IMR-90 (cell line): ENCODE results near the gene BLVRB. TPM values are rescaled to one million over a fixed set of nuclear protein-coding genes. Genes with fewer than 3 reads are reported as not detected.

Experiments
- ATAC-seq: fragments of 200-7000 bp; cut with Tn5 transposase; 2 replicates; pipeline ENCODE4 v1.9.1; 2020; ENCODE audit warnings: low read depth, mild to moderate bottlenecking, moderate library complexity
- BruUV-seq: library from RNA; stranded (reverse); fragments of 400-500 nt; replicated peaks from 2 replicates; lab custom pipeline; 2021; lab: Mats Ljungman, UMichigan
- CTCF ChIA-PET: fragments of 300-600 bp; formaldehyde crosslinking; extraction: SDS; loops from one replicate; lab custom pipeline; 2021; ENCODE audit warnings: antibody characterized with exemption; lab: Yijun Ruan, JAX
- POLR2A ChIA-PET: fragments of 300-600 bp; sonication (Branson Sonifier 250); formaldehyde crosslinking; loops from one replicate; lab custom pipeline; 2022; ENCODE audit warnings: antibody characterized with exemption; ENCODE audit not compliant: unreplicated experiment; lab: Charles Lee
- DNase-seq: peaks from one replicate; pipeline ENCODE4 v3.0.0; 2013
- H2AFZ ChIP-seq: replicated peaks from 2 replicates; pipeline ENCODE3; 2013; ENCODE audit warnings: low read length, mild to moderate bottlenecking; ENCODE audit not compliant: poor library complexity
- H2AK5ac ChIP-seq: 2 replicates; pipeline ENCODE4 v1.6.1; 2013; ENCODE audit warnings: low read depth, low read length, inconsistent platforms
- H2AK9ac ChIP-seq: replicated peaks from 2 replicates; pipeline ENCODE3; 2013; ENCODE audit warnings: mild to moderate bottlenecking, low read depth, low read length, moderate library complexity; ENCODE audit not compliant: poor library complexity
- H2BK120ac ChIP-seq: 2 replicates; pipeline ENCODE4 v1.6.1; 2013; ENCODE audit warnings: low read depth, low read length, inconsistent platforms
- H2BK15ac ChIP-seq: 3 replicates; pipeline ENCODE4 v1.6.1; 2013; ENCODE audit warnings: low read depth, low read length, inconsistent platforms
- H2BK20ac ChIP-seq: 2 replicates; pipeline ENCODE4 v1.6.1; 2013; ENCODE audit warnings: low read depth, mild to moderate bottlenecking, inconsistent platforms, low read length, moderate library complexity
- H2BK5ac ChIP-seq: 2 replicates; pipeline ENCODE4 v1.6.1; 2013; ENCODE audit warnings: mild to moderate bottlenecking, low read depth, low read length, inconsistent platforms; ENCODE audit not compliant: poor library complexity, severe bottlenecking
- H3K14ac ChIP-seq: replicated peaks from 2 replicates; pipeline ENCODE4 v1.6.1; 2013; ENCODE audit warnings: low read depth, low read length, inconsistent platforms
- H3K18ac ChIP-seq: 2 replicates; pipeline ENCODE4 v1.6.1; 2013; ENCODE audit warnings: low read depth, low read length, control low read depth
- H3K23ac ChIP-seq: 2 replicates; pipeline ENCODE4 v1.6.1; 2013; ENCODE audit warnings: low read depth, low read length, inconsistent platforms
- H3K27ac ChIP-seq: 2 replicates; pipeline ENCODE4 v1.5.1; 2013; ENCODE audit warnings: mild to moderate bottlenecking, control low read depth, low read length; ENCODE audit not compliant: insufficient read depth
- H3K27me3 ChIP-seq: 2 replicates; pipeline ENCODE4 v1.6.1; 2013; ENCODE audit warnings: low read length; ENCODE audit not compliant: control insufficient read depth, insufficient read depth
- H3K36me3 ChIP-seq: 2 replicates; pipeline ENCODE4 v1.6.1; 2013; ENCODE audit warnings: low read length, mixed read lengths; ENCODE audit not compliant: control insufficient read depth, insufficient read depth
- H3K4ac ChIP-seq: 2 replicates; pipeline ENCODE4 v1.6.1; 2013; ENCODE audit warnings: low read depth, low read length, inconsistent platforms
- H3K4me1 ChIP-seq: 2 replicates; pipeline ENCODE4 v1.6.1; 2013; ENCODE audit warnings: low read length, mixed read lengths; ENCODE audit not compliant: control insufficient read depth, insufficient read depth
- H3K4me2 ChIP-seq: 2 replicates; pipeline ENCODE4 v1.6.1; 2013; ENCODE audit warnings: low read depth, mild to moderate bottlenecking, control low read depth, low read length, moderate library complexity
- H3K4me3 ChIP-seq: 2 replicates; pipeline ENCODE4 v1.5.1; 2013; ENCODE audit warnings: low read depth, mild to moderate bottlenecking, control low read depth, low read length, moderate library complexity; ENCODE audit not compliant: insufficient read depth
- H3K56ac ChIP-seq: 2 replicates; pipeline ENCODE4 v1.6.1; 2013; ENCODE audit warnings: low read length, inconsistent platforms; ENCODE audit not compliant: insufficient read depth; ENCODE audit errors: extremely low read depth
- H3K79me1 ChIP-seq, 2 experiments: 2 replicates each; pipeline ENCODE4 v1.6.1; 2013; ENCODE audit warnings: low read length in 2 of 2, inconsistent platforms in 1 of 2, low read depth in 1 of 2
- H3K9ac ChIP-seq: 2 replicates; pipeline ENCODE4 v1.6.1; 2013; ENCODE audit warnings: low read depth, low read length, control low read depth
- H3K9me1 ChIP-seq: 2 replicates; pipeline ENCODE4 v1.6.1; 2013; ENCODE audit warnings: low read length, inconsistent platforms; ENCODE audit not compliant: insufficient read depth
- H3K9me3 ChIP-seq: 2 replicates; pipeline ENCODE4 v1.6.1; 2013; ENCODE audit warnings: low read length; ENCODE audit not compliant: control insufficient read depth, insufficient read depth
- H4K20me1 ChIP-seq: 2 replicates; pipeline ENCODE4 v1.6.1; 2013; ENCODE audit warnings: low read length, inconsistent platforms; ENCODE audit not compliant: insufficient read depth
- H4K5ac ChIP-seq: 2 replicates; pipeline ENCODE4 v1.6.1; 2013; ENCODE audit warnings: mild to moderate bottlenecking, low read depth, low read length, control low read depth
- H4K8ac ChIP-seq, 2 experiments: 2 replicates each; pipeline ENCODE4 v1.6.1; 2013; ENCODE audit warnings: low read depth in 2 of 2, low read length in 2 of 2, control low read depth in 1 of 2, inconsistent platforms in 1 of 2
- H4K91ac ChIP-seq: 2 replicates; pipeline ENCODE4 v1.6.1; 2013; ENCODE audit warnings: low read depth, low read length, inconsistent platforms; ENCODE audit not compliant: insufficient read depth
- BHLHE40 ChIP-seq: fragments of 150-350 bp; IDR thresholded peaks from 2 replicates; pipeline ENCODE4 v1.6.1; 2016; ENCODE audit warnings: mild to moderate bottlenecking, low read depth, low read length
- CHD1 ChIP-seq: IDR thresholded peaks from 2 replicates; pipeline ENCODE4 v1.6.1; 2012; ENCODE audit warnings: low read depth, low read length, improper control_type of control experiment
- CTCF ChIP-seq: conservative IDR thresholded peaks from 2 replicates; pipeline ENCODE4 v1.5.1; 2012; ENCODE audit warnings: mild to moderate bottlenecking, low read depth, low read length, improper control_type of control experiment
- FOS ChIP-seq: fragments of 150-350 bp; IDR thresholded peaks from 2 replicates; pipeline ENCODE4 v1.6.1; 2016; ENCODE audit warnings: low read depth, low read length
- MAFK ChIP-seq: IDR thresholded peaks from 2 replicates; pipeline ENCODE4 v1.6.1; 2012; ENCODE audit warnings: low read depth, low read length, improper control_type of control experiment
- MAZ ChIP-seq: IDR thresholded peaks from 2 replicates; pipeline ENCODE4 v1.6.1; 2012; ENCODE audit warnings: low read depth, mild to moderate bottlenecking, low read length, improper control_type of control experiment, moderate library complexity, borderline replicate concordance
- NFE2L2 ChIP-seq: fragments of 150-350 bp; IDR thresholded peaks from 2 replicates; pipeline ENCODE4 v1.6.1; 2016; ENCODE audit warnings: low read depth, mild to moderate bottlenecking, low read length
- POLR2A ChIP-seq: IDR thresholded peaks from 2 replicates; pipeline ENCODE4 v1.6.1; 2012; ENCODE audit warnings: mild to moderate bottlenecking, low read depth, low read length
- RAD21 ChIP-seq: IDR thresholded peaks from 2 replicates; pipeline ENCODE4 v1.6.1; 2012; ENCODE audit warnings: low read length, improper control_type of control experiment
- RFX5 ChIP-seq: IDR thresholded peaks from 2 replicates; pipeline ENCODE4 v1.8.0; 2012; ENCODE audit warnings: low read depth, mild to moderate bottlenecking, low read length, moderate library complexity
- SMC3 ChIP-seq: fragments of 150-350 bp; IDR thresholded peaks from 2 replicates; pipeline ENCODE4 v1.6.1; 2016; ENCODE audit warnings: low read depth, mild to moderate bottlenecking, antibody characterized with exemption, low read length, moderate library complexity
- USF2 ChIP-seq: fragments of 150-350 bp; IDR thresholded peaks from 2 replicates; pipeline ENCODE4 v1.6.1; 2017; ENCODE audit warnings: mild to moderate bottlenecking, antibody characterized with exemption, low read length, low read depth
- WGBS, 2 experiments: methylation state at CpG; one replicate each; pipeline versions ENCODE4 v1.1.5 to v1.1.7; 2013; ENCODE audit warnings: missing lambda C conversion rate in 2 of 2; ENCODE audit not compliant: insufficient read length in 1 of 2; ENCODE audit errors: extremely low coverage in 2 of 2; 5-methylcytosine and 5-hydroxymethylcytosine counted together
- dilution Hi-C: fragments of 300-500 bp; cut with HindIII; formaldehyde crosslinking; loops from one replicate; pipeline ENCODE4 v1.14.3; 2018; ENCODE audit warnings: low sequenced_read_pairs; ENCODE audit not compliant: unreplicated experiment
- in situ Hi-C: fragments of 300-500 bp; cut with MboI; formaldehyde crosslinking; loops from 3 replicates; pipeline ENCODE4 v1.14.3; 2019; ENCODE audit warnings: low sequenced_read_pairs, inconsistent platforms, mixed read lengths
- intact Hi-C: fragments of 100-400 bp; cut with micrococcal nuclease; formaldehyde crosslinking; loops from 2 replicates; pipeline ENCODE4 v1.10.0; 2022
- polyA plus RNA-seq, 3 experiments: library from polyadenylated mRNA; depleted of rRNA; stranded (reverse); fragments of >200 nt; gene quantifications; 2 replicates each; pipeline ENCODE4 v1.2.3, GENCODE V29; 2012; ENCODE audit warnings: low replicate concordance in 1 of 3
- total RNA-seq: library from RNA; depleted of rRNA; stranded (reverse); fragments of >200 nt; gene quantifications from 2 replicates; pipeline ENCODE4 v1.2.3, GENCODE V29; 2012

The BLVRB gene
- total and polyA plus RNA-seq, 2 of the 4 experiments (the other 2 are of a cell fraction) = 65.2 to 102 TPM

DNA sequence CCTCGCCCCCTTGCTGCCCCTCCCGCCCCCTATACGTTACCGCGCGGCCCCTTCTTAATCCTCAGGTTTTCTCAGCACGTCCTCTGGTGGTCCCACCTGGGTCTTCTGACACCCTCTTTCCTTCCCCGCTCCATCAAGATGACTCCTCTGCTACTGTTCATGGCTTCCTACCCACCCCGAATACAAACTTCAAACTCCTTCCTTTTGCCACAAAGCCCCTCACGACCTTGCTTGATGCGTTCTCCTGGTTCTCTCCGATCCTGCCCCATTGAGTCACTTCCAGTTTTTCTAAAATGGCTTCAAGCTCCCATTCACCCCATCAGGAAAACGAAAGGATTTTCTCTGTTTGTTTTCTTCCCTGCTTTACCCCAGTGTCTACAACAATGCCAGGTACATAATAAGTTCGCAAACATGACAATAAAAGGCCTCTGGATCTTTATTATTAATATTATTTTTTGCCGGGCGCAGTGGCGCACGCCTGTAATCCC is 20.7 kb downstream of the BLVRB start:
- peak overlapping the region; percentile 86 for H2AK5ac ChIP-seq
- ChIA-PET CTCF (interaction anchor here (0.6 kb wide), 1 partner anchor 544 kb away, joined by 3 read pairs; no protein-coding TSS in a partner anchor), POLR2A (no interaction called here)
- peak overlapping the region; percentile 83 for H3K9ac ChIP-seq
- no peaks in the 10 kb centered on the region for H3K9me3 ChIP-seq
- peak overlapping the region; percentile 16; the same call in 1 of the 3 replicates for H2BK15ac ChIP-seq
- peak overlapping the region; percentile 61 for H3K23ac ChIP-seq
- ATAC-seq = no peak
- H3K4me2 ChIP-seq = peak overlapping the region; percentile 92
- peak overlapping the region; percentile 80 for H2BK5ac ChIP-seq
- H2AFZ ChIP-seq = peak overlapping the region; percentile 100
- H3K27ac ChIP-seq = peak overlapping the region; percentile 76
- peak overlapping the region; percentile 88 for H3K4ac ChIP-seq
- WGBS, 2 experiments = 10% methylated on average over 10 of the region's 18 CpGs; no CpG with 5 or more reads in 1 of the 2 experiments
- no peaks in the 10 kb centered on the region for H3K27me3 ChIP-seq
- in situ Hi-C loops (no loop called here), intact Hi-C loops (loop anchor here (5.0 kb wide), 3 partner anchors 98 to 202 kb away; partner anchors contain the start of genes C19orf47 and PLD3), dilution Hi-C loops (no loop called here)
- no peak overlapping the region for H2BK20ac ChIP-seq
- peaks cover 25% of the 10 kb centered on the region for H3K36me3 ChIP-seq
- H4K91ac ChIP-seq = peak overlapping the region; percentile 35
- DNase-seq = no peak
- peak overlapping the region; percentile 62 to 97 for H4K8ac ChIP-seq
- peak overlapping the region; percentile 54 for H4K5ac ChIP-seq
- no TSS peak for BruUV-seq
- H3K4me1 ChIP-seq = peaks cover 2% of the 10 kb centered on the region
- TF ChIP-seq FOS = no peak
- no peak for TF ChIP-seq POLR2A
- TF ChIP-seq CHD1 = no peak
- TF ChIP-seq RFX5 = no peak
- TF ChIP-seq MAZ = no peak
- no peak for TF ChIP-seq BHLHE40
- no peak for TF ChIP-seq NFE2L2
- peak; percentile 38 for TF ChIP-seq CTCF
- peak; percentile 32; the same call in 1 of the 2 replicates for TF ChIP-seq RAD21
- TF ChIP-seq MAFK = no peak
- TF ChIP-seq SMC3 = no peak
- TF ChIP-seq USF2 = no peak
- no peaks in the 10 kb centered on the region; the same call in 1 of the 2 replicates for H3K9me1 ChIP-seq
- peak overlapping the region; percentile 70 for H3K4me3 ChIP-seq
- H3K14ac ChIP-seq = peak overlapping the region; percentile 90
- peaks cover 16 to 36% of the 10 kb centered on the region in 2 experiments; a peak in 3 of 4 replicates for H3K79me1 ChIP-seq
- H2AK9ac ChIP-seq = peak overlapping the region; percentile 94
- peak overlapping the region; percentile 80 for H3K56ac ChIP-seq
- H3K18ac ChIP-seq = peak overlapping the region; percentile 8
- peaks cover 33% of the 10 kb centered on the region for H4K20me1 ChIP-seq
- peak overlapping the region; percentile 24; the same call in 1 of the 2 replicates for H2BK120ac ChIP-seq
